Measurements from ENCODE around the gene CRTC1.

The CRTC1 gene

DNA sequence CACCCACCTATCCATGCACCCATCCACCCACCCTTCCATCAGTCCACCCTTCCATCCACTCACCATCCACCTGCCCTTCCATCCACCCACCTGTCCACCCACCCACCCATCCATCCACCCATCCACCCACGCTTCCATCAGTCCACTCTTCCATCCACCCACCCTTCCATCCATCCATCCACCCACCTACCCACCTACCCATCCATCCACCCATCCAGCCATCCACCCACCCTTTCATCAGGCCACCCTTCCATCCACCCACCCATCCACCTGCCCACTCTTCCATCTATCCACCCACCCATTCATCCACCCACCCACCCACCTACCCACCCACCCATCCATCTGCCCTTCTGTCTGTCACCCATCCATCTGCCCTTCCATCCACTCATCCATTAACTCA, 29.6 kb upstream of the CRTC1 start:
- TF ChIP-seq CTCF (IDR thresholded peaks at IDR 0.05; ENCODE audit: low read depth, low read length), result no peak
- DNase-seq (ENCODE audit: low read depth in 2 of 2), result no peak
- no peak overlapping the region for H3K4me3 ChIP-seq (replicated peaks in 1 of 2; ENCODE audit: low read depth in 2 of 2, low read length in 2 of 2)

DNA sequence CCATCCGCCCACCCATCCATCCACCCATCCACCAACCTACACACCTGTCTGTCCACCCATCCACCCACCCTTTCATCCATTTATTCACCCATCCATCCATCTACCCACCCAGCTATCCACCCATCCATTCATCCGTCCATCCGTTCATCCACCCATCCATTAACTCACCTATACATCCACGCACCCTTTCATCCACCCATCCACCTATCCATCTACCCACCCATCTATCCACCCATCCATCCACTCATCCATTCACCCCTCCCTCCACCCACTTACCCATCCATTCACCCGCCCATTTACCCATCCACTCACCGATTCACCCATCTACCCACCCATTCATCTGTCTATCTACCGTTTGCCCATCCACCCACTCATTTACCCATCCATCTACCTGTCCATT, 29.0 kb upstream of the CRTC1 start:
- TF ChIP-seq CTCF (IDR thresholded peaks at IDR 0.05; ENCODE audit: low read depth, low read length), result no peak
- H3K4me3 ChIP-seq (replicated peaks in 1 of 2; ENCODE audit: low read depth in 2 of 2, low read length in 2 of 2), result no peak overlapping the region
- no peak for DNase-seq (ENCODE audit: low read depth in 2 of 2)

GRCh38 chr19:18655173-18655844, 28.2 kb upstream of the CRTC1 start:
- DNase-seq (ENCODE audit: low read depth in 2 of 2), result no peak
- no peak overlapping the region for H3K4me3 ChIP-seq (replicated peaks in 1 of 2; ENCODE audit: low read depth in 2 of 2, low read length in 2 of 2)
- no peak for TF ChIP-seq CTCF (IDR thresholded peaks at IDR 0.05; ENCODE audit: low read depth, low read length)

- H3K4me3 ChIP-seq (replicated peaks in 1 of 2; ENCODE audit: low read depth in 2 of 2, low read length in 2 of 2), result no peak overlapping the region
- no peak for TF ChIP-seq CTCF (IDR thresholded peaks at IDR 0.05; ENCODE audit: low read depth, low read length)
- no peak for DNase-seq (ENCODE audit: low read depth in 2 of 2)
These were observed 27.0 kb upstream of the CRTC1 start for GRCh38 chr19:18656337-18657086.

- no peak for TF ChIP-seq CTCF (IDR thresholded peaks at IDR 0.05; ENCODE audit: low read depth, low read length)
- H3K4me3 ChIP-seq (replicated peaks in 1 of 2; ENCODE audit: low read depth in 2 of 2, low read length in 2 of 2), result no peak overlapping the region
- DNase-seq (ENCODE audit: low read depth in 2 of 2), result peak; percentile 92 to 97
These were observed 25.7 kb upstream of the CRTC1 start for GRCh38 chr19:18657590-18658365.

DNA sequence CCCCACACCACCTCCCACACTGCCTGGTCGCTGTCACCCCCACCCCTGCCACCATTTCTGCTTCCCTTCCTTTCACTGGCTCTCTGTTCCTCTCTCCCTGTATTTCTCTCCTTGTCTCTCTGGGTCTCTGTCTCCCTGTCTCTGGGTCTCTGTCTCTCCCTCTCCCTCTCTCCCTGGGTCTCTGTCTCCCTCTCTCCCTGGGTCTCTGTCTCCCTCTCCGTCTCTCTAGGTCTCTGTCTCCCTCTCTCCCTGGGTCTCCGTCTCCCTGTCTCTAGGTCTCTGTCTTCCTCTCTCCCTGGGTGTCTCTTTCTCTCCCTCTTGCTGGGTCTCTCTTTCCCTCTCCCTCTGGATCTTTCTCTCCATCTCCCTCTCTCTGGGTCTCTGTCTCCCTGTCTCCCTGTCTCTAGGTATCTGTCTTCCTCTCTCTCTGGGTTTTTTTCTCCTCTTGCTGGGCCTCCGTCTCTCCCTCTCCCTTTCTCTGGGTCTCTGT, 25.1 kb upstream of the CRTC1 start:
- no peak for TF ChIP-seq CTCF (IDR thresholded peaks at IDR 0.05; ENCODE audit: low read depth, low read length)
- DNase-seq (ENCODE audit: low read depth in 2 of 2), result no peak
- H3K4me3 ChIP-seq (replicated peaks in 1 of 2; ENCODE audit: low read depth in 2 of 2, low read length in 2 of 2), result no peak overlapping the region

Data from cardiac fibroblast (primary cell).